HG02571 (cell line): ENCODE results near the gene ARAP3.

Experiments used
- ATAC-seq: cut with Tn5 transposase; IDR thresholded peaks from one replicate; pipeline ENCODE4 v1.9.1; 2021; ENCODE audit warnings: mild to moderate bottlenecking, moderate library complexity; ENCODE audit not compliant: unreplicated experiment

The ARAP3 gene

GRCh38 chr5:141701360-141702119 is 19.5 kb upstream of the ARAP3 start:
- ATAC-seq, result peak; percentile 68

DNA sequence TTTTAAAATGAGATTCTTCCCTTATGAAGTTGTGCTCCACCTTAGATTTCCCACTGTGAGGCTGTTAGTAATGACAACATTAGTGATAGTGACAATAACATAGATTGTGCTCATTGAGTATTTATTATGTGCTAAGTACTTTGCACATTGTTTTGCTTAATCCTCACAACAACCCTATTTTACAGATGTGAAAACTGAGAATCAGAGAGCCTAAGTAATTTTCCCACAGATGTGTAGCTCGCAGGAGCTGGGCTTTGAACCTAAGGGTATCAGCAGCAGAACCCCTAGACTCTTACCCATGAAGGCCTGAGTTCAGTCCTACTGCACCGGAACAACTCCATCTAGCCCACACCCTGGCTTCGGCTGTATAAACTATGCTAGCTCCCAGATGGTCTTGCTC is 15.6 kb upstream of the ARAP3 start:
- ATAC-seq, result no peak

DNA sequence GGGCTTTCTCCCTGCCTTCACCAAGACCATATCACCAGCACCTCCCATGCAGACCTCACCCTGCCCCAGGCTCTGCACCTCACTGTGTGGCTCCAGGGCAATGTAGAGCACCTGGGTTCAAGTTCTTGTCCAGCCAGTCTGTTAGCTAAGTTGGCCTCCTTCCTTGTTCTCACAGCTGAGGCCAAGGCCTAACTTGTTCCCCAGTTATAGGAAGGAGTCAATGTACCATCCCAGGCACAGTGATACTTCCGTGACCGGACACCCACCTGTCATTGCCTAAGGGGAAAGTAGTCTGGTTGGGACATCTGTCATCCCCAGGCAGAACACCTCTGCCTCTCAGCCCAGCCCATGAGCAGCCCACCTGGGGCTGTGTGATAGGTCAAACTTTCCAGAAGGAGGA is 14.4 kb upstream of the ARAP3 start:
- no peak for ATAC-seq

DNA sequence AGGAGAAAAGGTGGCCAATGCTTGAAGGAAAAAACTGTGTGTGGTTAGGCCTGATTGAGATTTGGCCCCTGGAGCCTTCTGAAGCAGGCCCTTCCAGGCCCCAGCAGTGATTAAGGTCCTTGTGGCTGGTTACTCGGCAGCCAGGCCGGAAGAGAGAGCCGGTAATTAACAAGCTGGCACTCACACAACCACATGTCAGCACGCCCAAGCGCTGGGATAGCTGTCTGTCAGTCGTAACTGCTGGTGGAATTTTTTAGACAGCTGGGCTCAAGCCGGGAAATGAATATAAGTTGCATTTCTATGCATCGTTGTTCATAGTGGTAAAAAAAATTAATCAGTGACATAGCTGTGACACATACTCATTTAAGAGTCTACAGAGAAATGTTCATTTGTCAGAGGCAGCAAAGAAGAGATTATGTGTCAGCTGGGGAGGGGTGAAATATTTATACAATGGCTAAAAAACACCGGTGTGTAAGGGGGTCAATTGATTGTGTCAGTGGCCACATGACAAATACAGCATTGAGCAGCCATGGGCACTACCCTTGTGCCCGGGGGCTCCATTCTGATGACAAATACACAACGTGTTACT is 13.7 kb upstream of the ARAP3 start:
- ATAC-seq, result no peak

GRCh38 chr5:141694479-141694878 is 12.4 kb upstream of the ARAP3 start:
- ATAC-seq, result no peak

- no peak for ATAC-seq
Observed at GRCh38 chr5:141692919-141693725, 11.1 kb upstream of the ARAP3 start.

- ATAC-seq, result no peak
Observed at GRCh38 chr5:141692533-141692888, 10.5 kb upstream of the ARAP3 start.

DNA sequence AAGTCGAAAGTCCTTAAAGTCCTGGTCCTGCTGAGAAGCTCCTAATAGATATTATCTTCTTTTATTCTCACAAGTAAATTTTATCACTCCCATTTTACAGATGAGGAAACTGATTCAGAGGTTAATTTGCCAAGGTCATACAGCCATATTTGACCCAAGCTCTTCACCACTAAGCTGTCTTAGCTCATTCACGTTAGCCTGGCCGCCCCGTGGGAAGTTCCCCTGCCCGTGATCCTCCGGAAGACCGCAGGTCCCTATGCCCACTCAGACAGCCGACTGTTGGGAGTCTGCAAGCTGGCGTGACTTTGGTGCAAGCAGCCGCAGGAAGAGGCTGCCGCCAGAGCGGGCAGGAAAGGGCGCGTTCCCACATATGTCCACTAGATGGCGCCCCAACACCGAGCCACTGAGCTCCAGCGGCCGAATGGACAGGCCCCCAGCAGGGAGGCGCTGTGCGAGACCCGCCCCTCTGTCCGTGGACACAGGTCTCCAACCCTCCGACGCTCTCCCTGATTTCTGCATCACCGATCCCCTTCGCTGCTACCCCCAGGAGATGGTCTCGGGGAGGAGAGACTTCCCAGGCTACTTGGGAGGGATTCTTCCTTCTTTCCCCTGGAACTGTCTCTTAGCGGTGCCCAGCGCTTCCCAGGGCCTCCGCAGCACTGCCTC is 10.0 kb upstream of the ARAP3 start:
- ATAC-seq, result peak; percentile 87

GRCh38 chr5:141691286-141691866 is 9.3 kb upstream of the ARAP3 start:
- ATAC-seq, result no peak

GRCh38 chr5:141686648-141687416 is 4.8 kb upstream of the ARAP3 start:
- no peak for ATAC-seq

- no peak for ATAC-seq
Observed at GRCh38 chr5:141685591-141685990, 3.6 kb upstream of the ARAP3 start.

DNA sequence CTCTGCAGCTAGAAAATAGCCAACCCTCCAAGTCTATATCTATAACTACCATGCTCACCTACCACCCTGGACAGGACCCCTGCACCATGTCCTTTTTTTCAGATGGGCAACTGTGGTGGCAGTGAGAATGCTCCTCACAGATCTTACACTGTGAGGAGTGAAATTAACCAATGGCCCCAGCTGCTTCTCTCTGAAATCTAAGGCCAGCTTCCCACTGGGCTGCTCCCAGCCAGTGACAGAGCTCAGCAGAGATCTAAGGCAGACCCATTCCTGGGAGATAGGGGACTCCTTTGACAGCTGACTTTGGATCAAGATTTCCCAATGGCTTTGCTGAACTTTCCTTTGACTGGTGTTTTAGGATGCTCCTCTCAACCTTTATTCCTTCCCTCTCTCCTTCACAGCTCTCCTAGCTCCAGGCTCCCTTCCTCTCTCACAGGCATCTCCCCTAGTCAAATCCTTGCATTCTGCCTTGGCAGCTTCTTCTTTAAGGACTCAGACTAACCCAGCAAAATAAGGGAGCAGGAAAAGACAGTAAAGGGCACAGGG is 1.6 kb upstream of the ARAP3 start:
- ATAC-seq, result no peak

- ATAC-seq, result no peak
Observed at GRCh38 chr5:141681295-141681694, 735 bp downstream of the ARAP3 start.

DNA sequence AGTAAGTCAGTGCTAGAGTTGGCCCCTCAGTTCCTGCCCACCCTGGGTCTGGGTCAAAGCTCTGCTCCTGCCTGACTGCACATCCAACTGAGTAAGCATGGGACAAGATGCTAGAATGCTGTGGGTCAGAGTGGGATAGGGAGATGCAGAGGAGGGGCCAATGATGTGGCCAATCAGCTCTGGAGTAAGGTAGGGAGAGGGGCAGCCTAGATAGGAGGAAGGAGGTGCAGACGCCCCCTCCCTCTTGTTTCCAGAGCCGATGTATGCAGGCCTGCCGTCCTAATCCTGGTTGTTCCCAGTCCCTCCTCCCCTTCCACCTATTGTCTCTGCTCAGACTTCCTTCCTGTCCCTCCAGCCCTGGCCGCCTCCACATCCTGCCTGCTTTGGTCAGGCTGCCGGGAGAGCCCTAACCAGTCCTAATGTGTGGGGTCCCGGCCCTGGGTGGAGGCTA is 1.3 kb downstream of the ARAP3 start:
- no peak for ATAC-seq

DNA sequence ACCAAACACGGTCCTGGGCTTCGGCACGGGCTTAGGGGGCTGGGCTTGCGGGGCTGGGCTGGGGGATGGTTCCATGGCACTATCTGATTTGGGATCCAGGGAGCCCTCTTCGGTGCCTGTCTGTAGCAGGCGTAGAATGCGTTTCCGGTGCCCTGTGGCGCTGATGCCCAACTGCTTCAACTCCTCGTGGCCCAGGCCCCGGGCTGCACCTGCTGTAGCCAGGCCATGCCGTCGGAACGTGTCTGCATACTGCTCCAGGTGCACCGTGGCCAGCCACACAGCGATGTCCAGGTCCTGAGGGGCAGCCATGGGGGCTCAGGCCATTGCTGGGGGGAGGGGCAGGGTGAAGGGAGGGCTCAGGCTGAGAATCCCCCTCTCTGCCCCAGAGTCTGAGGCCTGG is 1.9 kb downstream of the ARAP3 start:
- ATAC-seq, result no peak

GRCh38 chr5:141677415-141677814 is 4.6 kb downstream of the ARAP3 start:
- ATAC-seq, result no peak

DNA sequence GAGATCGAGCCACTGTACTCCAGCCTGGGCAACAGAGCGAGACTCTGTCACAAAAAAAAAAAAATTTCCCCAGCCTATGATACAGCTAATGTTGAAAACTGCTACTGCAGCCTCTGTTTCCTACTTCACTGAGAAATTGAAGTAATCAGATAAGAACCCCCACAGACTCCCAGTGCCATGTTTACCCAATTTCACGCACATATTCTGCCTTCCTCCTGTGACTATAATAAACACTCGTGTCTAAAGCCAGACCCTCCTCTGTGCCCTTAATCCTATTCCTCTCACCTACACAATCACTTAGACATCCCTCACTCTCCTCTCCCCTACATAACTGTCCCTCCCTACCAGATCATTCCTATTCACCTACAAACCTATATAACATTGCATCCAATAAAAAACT is 6.4 kb downstream of the ARAP3 start:
- ATAC-seq, result no peak

- ATAC-seq, result no peak
Observed at GRCh38 chr5:141674747-141675146, 7.3 kb downstream of the ARAP3 start.

- no peak for ATAC-seq
Observed at GRCh38 chr5:141672841-141673813, 8.9 kb downstream of the ARAP3 start.
